Calu3 (cell line): Measurements from ENCODE around the gene HDLBP. TPM values are rescaled to one million over a fixed set of nuclear protein-coding genes. Genes with fewer than 3 reads are reported as not detected.

ENCODE experiments used
- BruUV-seq: library from RNA; stranded (reverse); fragments of 400-500 nt; replicated peaks from 2 replicates; lab custom pipeline; 2021; lab: Mats Ljungman, UMichigan
- CTCF ChIA-PET: fragments of 300-600 bp; sonication (Branson Sonifier 250); formaldehyde crosslinking; loops from one replicate; lab custom pipeline; 2022; ENCODE audit warnings: antibody characterized with exemption; lab: Charles Lee
- DNase-seq: peaks from one replicate; pipeline ENCODE4 v3.0.0; 2022
- H3K27ac Mint-ChIP-seq: one replicate; pipeline ENCODE4 v1.8.0; 2022; ENCODE audit warnings: mixed read lengths; ENCODE audit not compliant: unreplicated experiment
- H3K27me3 Mint-ChIP-seq: one replicate; pipeline ENCODE4 v1.8.0; 2022; ENCODE audit warnings: mixed read lengths; ENCODE audit not compliant: unreplicated experiment
- H3K36me3 Mint-ChIP-seq: one replicate; pipeline ENCODE4 v1.8.0; 2022; ENCODE audit warnings: mild to moderate bottlenecking, moderate library complexity, mixed read lengths; ENCODE audit not compliant: insufficient read depth, unreplicated experiment
- H3K4me1 Mint-ChIP-seq: one replicate; pipeline ENCODE4 v1.8.0; 2022; ENCODE audit warnings: mild to moderate bottlenecking, low read depth, mixed read lengths; ENCODE audit not compliant: unreplicated experiment
- H3K4me3 Mint-ChIP-seq: one replicate; pipeline ENCODE4 v1.8.0; 2022; ENCODE audit warnings: mild to moderate bottlenecking, low read depth, moderate library complexity, mixed read lengths; ENCODE audit not compliant: unreplicated experiment
- H3K9me3 Mint-ChIP-seq: one replicate; pipeline ENCODE4 v1.8.0; 2022; ENCODE audit warnings: low read depth, mixed read lengths; ENCODE audit not compliant: unreplicated experiment
- CTCF ChIP-seq: fragments of 200-600 bp; IDR thresholded peaks from one replicate; pipeline ENCODE4 v1.8.0; 2022; ENCODE audit warnings: antibody characterized with exemption; ENCODE audit not compliant: unreplicated experiment
- intact Hi-C: fragments of 100-400 bp; cut with micrococcal nuclease; formaldehyde crosslinking; loops from one replicate; pipeline ENCODE4 v1.10.0; 2022; ENCODE audit not compliant: unreplicated experiment
- total RNA-seq: library from RNA; stranded (reverse); gene quantifications from 2 replicates; pipeline ENCODE4 v1.2.3, GENCODE V29; 2022

HDLBP gene
- total RNA-seq, 1 experiment from 2014 or later: 493 TPM

- no TSS peak for BruUV-seq
- CTCF ChIA-PET: no interaction called here
- Mint-ChIP-seq H3K4me1 (no peaks in the 10 kb centered on the region), H3K27ac (no peak overlapping the region), H3K9me3 (no peaks in the 10 kb centered on the region), H3K4me3 (no peak overlapping the region), H3K27me3 (peaks cover 50% of the 10 kb centered on the region), H3K36me3 (peaks cover 9% of the 10 kb centered on the region)
- intact Hi-C loops: no loop called here
- DNase-seq: no peak
- TF ChIP-seq CTCF: no peak
Observed at GRCh38 chr2:241187918-241188234, 127.6 kb downstream of the HDLBP start.

- H3K27ac Mint-ChIP-seq: no peak overlapping the region
- H3K4me1 Mint-ChIP-seq: no peaks in the 10 kb centered on the region
- peaks cover 44% of the 10 kb centered on the region for H3K27me3 Mint-ChIP-seq
- TF ChIP-seq CTCF: no peak
- no peaks in the 10 kb centered on the region for H3K9me3 Mint-ChIP-seq
- CTCF ChIA-PET: no interaction called here
- DNase-seq: no peak
- H3K4me3 Mint-ChIP-seq: no peak overlapping the region
- peaks cover 9% of the 10 kb centered on the region for H3K36me3 Mint-ChIP-seq
- BruUV-seq: no TSS peak
- intact Hi-C loops: no loop called here
Observed at GRCh38 chr2:241187101-241187917, 128.2 kb downstream of the HDLBP start.

- Mint-ChIP-seq H3K27ac (no peak overlapping the region), H3K27me3 (peaks cover 32% of the 10 kb centered on the region), H3K4me1 (no peaks in the 10 kb centered on the region), H3K9me3 (no peaks in the 10 kb centered on the region), H3K36me3 (peaks cover 9% of the 10 kb centered on the region), H3K4me3 (no peak overlapping the region)
- DNase-seq: no peak
- CTCF ChIA-PET: interaction anchor here (0.6 kb wide), 1 partner anchor 46 kb away, joined by 6 read pairs; no protein-coding TSS in a partner anchor
- intact Hi-C loops: no loop called here
- no TSS peak for BruUV-seq
- TF ChIP-seq CTCF: no peak
Observed at GRCh38 chr2:241185961-241186360, 129.5 kb downstream of the HDLBP start.

- no peak for TF ChIP-seq CTCF
- no peaks in the 10 kb centered on the region for H3K4me1 Mint-ChIP-seq
- no peak overlapping the region for H3K27ac Mint-ChIP-seq
- H3K4me3 Mint-ChIP-seq: no peak overlapping the region
- no peak for DNase-seq
- intact Hi-C loops: no loop called here
- no peaks in the 10 kb centered on the region for H3K9me3 Mint-ChIP-seq
- peaks cover 9% of the 10 kb centered on the region for H3K36me3 Mint-ChIP-seq
- no TSS peak for BruUV-seq
- peaks cover 23% of the 10 kb centered on the region for H3K27me3 Mint-ChIP-seq
- CTCF ChIA-PET: no interaction called here
Observed at GRCh38 chr2:241184901-241185300, 130.6 kb downstream of the HDLBP start.
